Activated gamma-delta T cell treated with anti-CD3 and anti-CD28 coated beads, Interleukin-2, amount 50 U/mL, for 16 hours (primary cell): ENCODE results near the gene ECM2.

ENCODE experiments used
- DNase-seq: peaks from one replicate; pipeline ENCODE4 v3.0.0-alpha.2; 2020; ENCODE audit warnings: low read depth

Gene ECM2

DNA sequence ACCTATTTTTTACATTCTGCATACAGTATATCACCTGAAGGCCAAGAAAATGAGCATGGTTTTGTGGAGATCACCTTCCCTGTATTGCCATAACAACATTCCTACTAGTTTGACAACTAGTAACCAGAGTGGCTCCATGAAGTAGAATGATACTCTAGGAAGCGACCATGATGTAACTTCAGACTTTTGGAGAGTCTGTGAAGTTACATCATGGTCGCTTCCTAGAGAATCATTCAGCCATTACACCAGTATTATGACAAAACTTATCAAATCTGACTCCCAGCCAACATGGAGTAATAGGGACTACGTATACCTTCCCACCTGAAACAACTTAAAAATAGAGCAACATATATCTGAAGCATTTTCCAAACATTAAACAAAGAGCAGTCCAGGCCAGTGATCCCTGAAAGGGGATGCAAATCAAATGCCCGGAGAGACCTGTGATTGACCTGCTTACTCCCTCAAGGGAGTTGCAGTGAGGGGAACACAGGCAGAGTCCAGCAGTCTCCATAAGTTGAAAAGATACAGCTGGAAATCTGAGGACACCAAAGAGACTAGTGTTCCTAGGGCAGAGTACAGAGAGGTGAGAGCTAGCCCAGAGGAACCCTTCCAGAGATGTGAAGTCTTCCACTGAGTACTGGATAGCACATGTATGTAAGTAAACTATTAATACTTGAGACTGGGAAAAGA is 7.8 kb downstream of the ECM2 start:
- DNase-seq, result no peak

DNA sequence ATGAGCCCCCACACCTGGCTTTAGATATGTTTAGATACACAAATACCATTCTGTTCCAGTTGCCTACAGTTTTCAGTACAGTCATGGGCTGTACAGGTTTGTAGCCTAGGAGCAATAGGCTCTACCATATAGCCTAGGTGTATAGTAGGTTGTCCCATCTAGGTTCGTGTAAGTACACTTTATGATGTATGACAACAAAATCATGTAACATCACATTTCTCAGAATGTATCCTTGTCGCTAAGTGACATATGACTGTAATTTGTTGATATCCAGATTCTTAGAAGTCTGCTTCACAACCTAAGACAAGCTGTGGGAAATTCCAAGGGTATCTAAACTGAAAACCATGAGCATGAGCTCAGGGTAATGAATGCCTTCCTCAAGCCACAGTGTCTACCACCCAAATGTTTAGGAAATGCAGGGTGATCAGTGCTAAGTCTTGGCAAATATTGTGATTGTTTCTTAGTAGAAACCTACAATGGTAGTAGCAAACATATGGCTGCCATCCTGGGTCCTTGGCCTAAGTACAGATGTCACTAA is 8.4 kb downstream of the ECM2 start:
- DNase-seq, result no peak

DNA sequence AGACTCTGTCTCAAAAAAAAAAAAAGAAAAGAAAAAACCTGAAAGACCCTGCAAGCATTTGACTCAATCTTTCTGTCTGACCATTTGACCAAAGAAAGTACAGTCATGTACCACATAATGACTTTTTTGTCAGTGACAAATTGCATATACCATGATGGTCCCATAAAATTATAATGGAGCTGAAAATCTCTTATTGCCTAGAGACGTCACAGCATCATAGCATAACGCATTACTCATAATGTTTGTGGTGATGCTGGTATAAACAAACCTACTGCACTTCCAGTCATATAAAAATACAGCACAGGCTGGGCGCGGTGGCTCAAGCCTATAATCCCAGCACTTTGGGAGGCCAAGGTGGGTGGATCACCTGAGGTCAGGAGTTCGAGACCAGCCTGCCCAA is 10.5 kb downstream of the ECM2 start:
- DNase-seq, result no peak

- DNase-seq, result no peak
These were observed 10.9 kb downstream of the ECM2 start for GRCh38 chr9:92524881-92525280.

GRCh38 chr9:92522983-92523970 is 12.5 kb downstream of the ECM2 start:
- no peak for DNase-seq

DNA sequence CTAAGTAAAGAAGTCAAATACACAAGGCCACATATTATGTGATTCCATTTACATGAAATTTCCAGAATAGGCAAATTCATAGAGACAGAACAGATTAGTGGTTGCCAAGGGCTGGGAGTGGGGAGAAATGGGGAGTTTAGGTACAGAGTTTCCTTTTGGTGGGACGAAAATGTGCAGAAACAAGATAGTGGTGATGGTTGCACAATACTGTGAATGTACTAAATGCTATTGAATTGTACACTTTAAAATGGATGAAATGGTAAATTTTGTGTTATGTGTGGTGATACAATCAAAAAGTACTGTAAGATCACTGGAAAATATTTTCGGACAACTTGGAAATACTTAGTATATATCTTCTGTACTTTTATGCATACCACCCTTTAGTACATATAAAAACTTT is 15.0 kb downstream of the ECM2 start:
- DNase-seq, result no peak

GRCh38 chr9:92518199-92518598 is 17.6 kb downstream of the ECM2 start:
- DNase-seq, result no peak

DNA sequence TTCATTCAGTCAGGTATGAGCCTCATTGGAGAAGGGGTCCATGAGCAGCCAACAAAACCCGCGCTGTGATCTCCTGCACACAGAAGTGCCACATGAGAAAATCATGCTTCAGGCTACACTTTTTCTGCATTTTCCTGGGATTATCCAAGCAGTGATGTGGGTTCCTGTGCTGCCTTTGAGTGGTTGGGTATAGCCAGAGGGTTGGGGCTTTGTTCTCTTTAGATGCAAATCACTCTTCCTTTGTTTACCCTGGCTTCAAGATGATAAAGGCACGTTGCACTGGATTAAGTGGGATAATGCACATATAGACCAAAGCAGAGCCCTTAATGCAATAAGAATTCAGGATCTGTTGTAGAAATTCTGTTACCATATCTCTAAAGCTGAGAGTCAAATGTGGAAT is 18.7 kb downstream of the ECM2 start:
- no peak for DNase-seq

GRCh38 chr9:92516521-92516920 is 19.3 kb downstream of the ECM2 start:
- no peak for DNase-seq

DNA sequence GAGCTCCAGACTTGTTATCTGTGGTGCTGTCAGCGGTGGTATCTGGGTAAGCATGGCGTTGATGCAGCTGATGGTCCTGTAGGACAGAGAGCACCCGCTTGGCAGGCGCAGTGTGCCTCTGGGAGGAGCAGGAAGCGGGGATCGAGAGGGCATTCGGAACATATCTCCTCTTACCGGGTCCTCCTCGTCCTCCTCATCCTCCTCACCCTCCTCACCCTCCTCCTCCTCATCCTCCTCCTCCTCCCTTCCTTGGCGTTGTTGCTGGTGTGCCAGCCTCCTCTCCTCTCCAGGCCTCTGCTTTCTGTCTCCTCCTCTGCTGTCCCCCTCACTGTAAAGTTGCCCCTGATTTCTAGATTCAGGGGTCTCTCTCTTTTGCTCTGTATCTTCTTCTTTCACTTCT is 21.2 kb downstream of the ECM2 start:
- DNase-seq, result no peak

DNA sequence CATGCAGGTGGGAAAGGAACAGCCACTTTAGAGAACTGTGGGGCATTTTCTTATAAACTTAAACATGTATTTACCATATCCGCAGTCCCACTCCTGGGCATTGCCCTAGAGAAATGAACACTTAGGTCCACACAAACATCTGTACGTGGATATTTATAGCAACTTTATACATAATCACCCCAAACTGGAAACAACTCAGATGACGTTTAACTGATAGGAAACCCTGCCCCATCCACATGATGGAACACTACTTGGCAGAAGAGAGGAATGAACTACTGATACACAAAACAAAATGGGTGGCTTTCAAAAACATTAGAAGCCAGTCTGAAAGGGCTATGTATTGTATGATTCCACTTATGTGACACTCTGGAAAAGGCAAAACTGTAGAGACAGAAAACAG is 22.4 kb downstream of the ECM2 start:
- DNase-seq, result no peak

- DNase-seq, result no peak
These were observed 23.2 kb downstream of the ECM2 start for GRCh38 chr9:92512622-92513021.

GRCh38 chr9:92510747-92511146 is 25.0 kb downstream of the ECM2 start:
- DNase-seq, result no peak

DNA sequence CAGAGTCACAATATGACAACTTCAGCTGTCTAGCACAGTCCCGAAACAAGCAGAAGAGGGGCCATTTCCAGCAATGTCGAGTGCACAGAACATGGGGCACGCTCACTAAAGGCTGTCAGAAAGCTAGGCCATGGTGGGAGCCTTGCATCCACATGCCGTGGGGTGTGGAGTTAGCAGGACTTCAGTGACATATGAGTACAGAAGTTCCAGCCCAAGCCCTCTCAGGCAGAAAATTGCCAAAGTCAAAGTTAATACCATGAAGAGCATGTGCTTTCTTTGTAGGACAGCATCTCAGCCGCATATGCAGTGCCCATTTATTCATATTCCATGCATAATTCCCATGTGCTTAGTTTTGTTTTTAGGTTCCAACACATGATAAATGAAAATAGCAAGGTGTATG is 26.7 kb downstream of the ECM2 start:
- no peak for DNase-seq

GRCh38 chr9:92508018-92508820 is 27.6 kb downstream of the ECM2 start:
- DNase-seq, result no peak

GRCh38 chr9:92507496-92507895 is 28.3 kb downstream of the ECM2 start:
- no peak for DNase-seq

DNA sequence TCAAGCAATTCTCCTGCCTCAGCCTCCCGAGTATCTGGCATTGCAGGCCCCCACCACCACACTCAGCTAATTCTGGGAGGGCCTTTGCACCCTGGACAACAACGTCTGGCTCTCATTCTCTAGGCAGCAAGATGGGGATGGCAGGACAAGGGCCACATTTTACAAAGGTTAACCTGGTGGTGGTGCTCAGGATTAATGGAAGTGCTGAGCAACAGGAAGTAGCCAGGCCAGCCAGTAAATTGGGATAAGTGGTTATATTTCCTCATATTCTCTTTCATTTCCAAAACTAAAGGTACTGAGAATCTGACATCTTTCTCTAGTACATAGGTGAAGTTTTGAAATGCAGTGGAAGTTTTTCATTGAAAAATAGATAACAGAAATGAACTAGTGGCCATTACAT is 28.8 kb downstream of the ECM2 start:
- DNase-seq, result no peak

- DNase-seq, result no peak
These were observed 29.5 kb downstream of the ECM2 start for GRCh38 chr9:92506184-92506857.

DNA sequence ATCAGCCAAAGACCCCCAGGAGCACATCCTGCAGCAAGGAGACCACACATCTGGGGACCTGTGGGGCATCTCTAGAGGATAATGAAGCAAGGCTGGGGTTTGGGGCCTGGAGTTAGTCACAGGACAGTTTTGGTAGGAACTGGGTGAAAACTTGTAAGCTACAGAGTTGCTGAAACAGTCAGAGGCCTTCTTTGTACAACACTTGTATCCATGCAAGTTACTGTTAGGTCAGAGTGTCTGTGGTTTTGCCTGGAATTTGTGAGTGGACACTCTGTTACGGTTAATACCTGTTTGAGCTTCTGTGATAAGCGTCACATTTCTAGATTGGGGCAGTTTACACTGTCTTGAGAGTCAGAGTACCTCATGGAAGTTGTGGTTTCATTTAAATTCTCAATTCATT is 30.9 kb downstream of the ECM2 start:
- DNase-seq, result no peak

DNA sequence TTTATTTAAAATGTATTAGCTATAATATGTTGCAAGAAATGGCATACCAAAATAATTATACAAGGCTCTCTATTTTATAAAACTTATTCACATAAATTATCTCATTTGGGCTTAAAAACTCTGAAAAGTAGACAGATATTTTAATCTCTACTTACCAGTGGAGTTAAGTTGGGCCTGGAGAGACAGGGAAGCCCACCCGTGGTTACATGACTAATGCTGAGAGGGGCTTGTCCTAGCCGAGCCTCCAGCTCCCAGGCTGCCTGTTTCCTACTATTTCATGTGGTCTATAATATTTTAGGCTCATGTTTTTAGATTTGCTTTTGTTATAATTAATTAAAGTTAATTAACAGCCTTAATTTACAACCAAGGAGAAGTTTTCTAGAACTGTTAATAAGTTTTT is 32.6 kb downstream of the ECM2 start:
- DNase-seq, result no peak

DNA sequence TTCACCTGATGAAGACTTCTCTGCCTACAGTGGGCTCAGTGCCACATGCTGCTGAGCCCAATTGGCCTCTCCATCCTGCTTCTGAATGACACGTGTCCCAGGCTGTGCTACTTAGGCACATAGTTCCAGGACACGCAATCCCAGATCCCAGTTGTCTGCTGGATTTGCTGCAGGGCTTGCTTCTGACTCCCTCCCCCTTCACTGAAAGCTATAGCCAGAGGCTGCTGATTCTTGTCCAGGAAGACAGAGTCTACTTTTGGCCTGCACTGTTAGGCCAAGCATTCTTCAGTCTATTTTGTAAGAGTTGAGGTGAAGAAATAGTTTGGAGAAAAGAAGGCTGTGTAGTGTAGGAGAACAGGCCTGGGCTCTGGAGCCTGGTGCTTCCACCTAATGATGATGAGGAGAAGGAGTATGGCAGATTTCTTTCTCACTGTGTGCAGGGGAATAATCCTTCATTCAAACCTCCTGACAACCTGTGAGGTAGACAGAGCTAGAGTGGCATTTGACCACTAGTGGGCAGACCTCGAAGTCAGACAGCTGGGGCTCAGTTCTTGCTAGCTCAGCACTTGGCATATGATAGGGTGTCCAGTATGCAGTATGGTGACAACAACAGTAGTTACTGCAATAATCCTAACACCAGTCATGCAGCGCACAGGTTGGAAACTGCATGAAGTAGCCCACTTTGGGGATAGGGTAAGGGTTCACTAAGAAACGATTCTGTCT is 34.0 kb downstream of the ECM2 start:
- no peak for DNase-seq
